MM.1S (cell line): Measurements from ENCODE around the gene TCAIM.

ENCODE experiments used
- EZH2 ChIP-seq: fragments of 300-600 bp; sonication (generic); optimal IDR thresholded peaks from 2 replicates; pipeline ENCODE3; 2017; ENCODE audit warnings: low read depth, mild to moderate bottlenecking, antibody characterized with exemption, low read length, mixed read lengths
- TF ChIP-seq, protein P1 (sequence below): fragments of 300-600 bp; sonication (generic); IDR thresholded peaks from 2 replicates; pipeline ENCODE4 v1.5.1; 2016; ENCODE audit warnings: antibody characterized with exemption, low read length, mixed read lengths

DNA sequence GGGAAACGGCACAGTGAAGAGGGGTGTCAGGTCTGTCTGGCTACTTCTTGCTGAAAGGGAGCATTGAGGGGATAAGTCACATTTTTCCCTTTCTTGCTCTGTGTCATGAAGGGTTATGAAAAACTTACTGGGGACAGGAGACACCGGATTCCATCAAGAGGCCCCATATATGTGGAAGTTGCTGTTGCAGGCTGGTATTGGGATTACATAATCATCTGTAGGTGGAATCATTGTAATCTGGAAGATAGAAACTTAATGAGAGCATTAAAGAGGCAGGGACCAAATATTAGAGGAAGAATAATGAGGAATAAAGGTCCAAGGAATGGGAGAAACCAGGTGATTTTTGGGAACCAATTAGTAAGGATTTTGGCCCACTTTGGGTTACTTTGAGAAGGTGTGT is 4.2 kb upstream of the TCAIM start:
- TF ChIP-seq, protein P1, sequence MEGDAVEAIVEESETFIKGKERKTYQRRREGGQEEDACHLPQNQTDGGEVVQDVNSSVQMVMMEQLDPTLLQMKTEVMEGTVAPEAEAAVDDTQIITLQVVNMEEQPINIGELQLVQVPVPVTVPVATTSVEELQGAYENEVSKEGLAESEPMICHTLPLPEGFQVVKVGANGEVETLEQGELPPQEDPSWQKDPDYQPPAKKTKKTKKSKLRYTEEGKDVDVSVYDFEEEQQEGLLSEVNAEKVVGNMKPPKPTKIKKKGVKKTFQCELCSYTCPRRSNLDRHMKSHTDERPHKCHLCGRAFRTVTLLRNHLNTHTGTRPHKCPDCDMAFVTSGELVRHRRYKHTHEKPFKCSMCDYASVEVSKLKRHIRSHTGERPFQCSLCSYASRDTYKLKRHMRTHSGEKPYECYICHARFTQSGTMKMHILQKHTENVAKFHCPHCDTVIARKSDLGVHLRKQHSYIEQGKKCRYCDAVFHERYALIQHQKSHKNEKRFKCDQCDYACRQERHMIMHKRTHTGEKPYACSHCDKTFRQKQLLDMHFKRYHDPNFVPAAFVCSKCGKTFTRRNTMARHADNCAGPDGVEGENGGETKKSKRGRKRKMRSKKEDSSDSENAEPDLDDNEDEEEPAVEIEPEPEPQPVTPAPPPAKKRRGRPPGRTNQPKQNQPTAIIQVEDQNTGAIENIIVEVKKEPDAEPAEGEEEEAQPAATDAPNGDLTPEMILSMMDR = no peak
- TF ChIP-seq EZH2 = no peak
